ENCODE data around the gene GCNT2. TPM values are rescaled to one million over a fixed set of nuclear protein-coding genes. Genes with fewer than 3 reads are reported as not detected.
"Not testable (repeated sequence)": the region's sequence is repeated elsewhere in the genome, so short reads cannot be mapped to it uniquely, and the experiment has no call there.

Gene GCNT2
- total RNA-seq, 4 donors from 2014 or later: 3.8 to 7.9 (median 6.0) TPM

DNA sequence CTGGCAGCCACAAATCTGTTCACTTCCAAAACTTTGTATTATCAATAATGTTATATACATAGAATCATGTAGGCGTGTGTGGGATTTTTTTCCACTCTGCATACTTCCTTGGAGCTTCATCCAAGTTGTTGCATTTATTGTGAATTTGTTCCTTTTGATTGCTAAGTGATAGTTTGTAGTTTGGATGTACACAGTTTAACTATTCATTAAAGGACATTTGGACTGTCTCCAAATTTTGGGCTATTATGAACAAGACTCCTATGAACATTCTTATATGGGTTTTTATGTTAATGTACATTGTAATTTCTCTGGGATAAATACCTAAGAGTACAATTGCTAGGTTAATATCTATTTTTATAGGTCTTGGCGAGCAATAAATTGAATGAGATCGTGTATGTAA lies 36.2 kb upstream of the GCNT2 start:
- no peak for DNase-seq (ENCODE audit: low spot score)
- no peak for ATAC-seq (ENCODE audit: low FRiP score)
- TF ChIP-seq, protein P1, sequence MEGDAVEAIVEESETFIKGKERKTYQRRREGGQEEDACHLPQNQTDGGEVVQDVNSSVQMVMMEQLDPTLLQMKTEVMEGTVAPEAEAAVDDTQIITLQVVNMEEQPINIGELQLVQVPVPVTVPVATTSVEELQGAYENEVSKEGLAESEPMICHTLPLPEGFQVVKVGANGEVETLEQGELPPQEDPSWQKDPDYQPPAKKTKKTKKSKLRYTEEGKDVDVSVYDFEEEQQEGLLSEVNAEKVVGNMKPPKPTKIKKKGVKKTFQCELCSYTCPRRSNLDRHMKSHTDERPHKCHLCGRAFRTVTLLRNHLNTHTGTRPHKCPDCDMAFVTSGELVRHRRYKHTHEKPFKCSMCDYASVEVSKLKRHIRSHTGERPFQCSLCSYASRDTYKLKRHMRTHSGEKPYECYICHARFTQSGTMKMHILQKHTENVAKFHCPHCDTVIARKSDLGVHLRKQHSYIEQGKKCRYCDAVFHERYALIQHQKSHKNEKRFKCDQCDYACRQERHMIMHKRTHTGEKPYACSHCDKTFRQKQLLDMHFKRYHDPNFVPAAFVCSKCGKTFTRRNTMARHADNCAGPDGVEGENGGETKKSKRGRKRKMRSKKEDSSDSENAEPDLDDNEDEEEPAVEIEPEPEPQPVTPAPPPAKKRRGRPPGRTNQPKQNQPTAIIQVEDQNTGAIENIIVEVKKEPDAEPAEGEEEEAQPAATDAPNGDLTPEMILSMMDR (IDR thresholded peaks at IDR 0.05): no peak

DNA sequence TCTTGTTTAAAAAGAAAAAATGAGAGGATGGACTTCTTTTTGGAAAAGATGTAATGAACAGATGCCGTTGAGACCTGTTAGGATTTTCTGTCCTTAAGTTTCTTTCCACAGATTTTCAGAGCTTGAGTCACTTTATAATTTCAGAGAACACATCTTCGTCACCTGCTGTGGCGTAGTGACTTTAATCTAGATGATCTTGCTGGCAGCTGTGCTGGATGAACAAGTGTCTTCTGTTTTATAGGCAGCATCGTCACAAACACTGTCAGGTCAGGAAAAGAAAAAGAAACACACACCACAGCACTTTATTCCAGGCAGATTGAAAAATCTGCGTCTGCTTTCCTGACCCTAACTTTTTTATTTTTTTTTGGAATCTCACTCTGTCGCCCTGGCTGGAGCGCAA lies 35.7 kb upstream of the GCNT2 start:
- no peak for ATAC-seq (ENCODE audit: low FRiP score)
- TF ChIP-seq, protein P1 (IDR thresholded peaks at IDR 0.05): no peak

DNA sequence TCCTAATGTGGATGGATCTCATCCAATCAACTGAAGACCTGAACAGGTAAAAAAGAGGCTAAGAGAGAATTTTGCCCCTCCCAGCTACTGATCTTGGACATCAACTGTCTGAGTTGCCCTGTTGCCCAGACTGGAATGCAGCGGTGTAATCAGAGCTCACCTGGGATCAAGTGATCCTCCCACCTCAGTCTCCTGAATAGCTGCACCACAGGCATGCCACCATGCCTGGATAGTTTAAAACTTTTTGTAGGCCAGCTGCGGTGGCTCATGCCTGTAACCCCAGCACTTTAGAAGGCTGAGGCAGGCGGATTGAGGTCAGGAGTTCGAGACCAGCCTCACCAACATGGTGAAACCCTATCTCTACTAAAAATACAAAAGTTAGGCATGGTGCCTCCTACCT lies 34.9 kb upstream of the GCNT2 start:
- DNase-seq (ENCODE audit: low spot score) (no peak), ATAC-seq (ENCODE audit: low FRiP score) (no peak)

More for the DNA sequence above, 35.7 kb upstream of the GCNT2 start:
- DNase-seq (ENCODE audit: low spot score): no peak

DNA sequence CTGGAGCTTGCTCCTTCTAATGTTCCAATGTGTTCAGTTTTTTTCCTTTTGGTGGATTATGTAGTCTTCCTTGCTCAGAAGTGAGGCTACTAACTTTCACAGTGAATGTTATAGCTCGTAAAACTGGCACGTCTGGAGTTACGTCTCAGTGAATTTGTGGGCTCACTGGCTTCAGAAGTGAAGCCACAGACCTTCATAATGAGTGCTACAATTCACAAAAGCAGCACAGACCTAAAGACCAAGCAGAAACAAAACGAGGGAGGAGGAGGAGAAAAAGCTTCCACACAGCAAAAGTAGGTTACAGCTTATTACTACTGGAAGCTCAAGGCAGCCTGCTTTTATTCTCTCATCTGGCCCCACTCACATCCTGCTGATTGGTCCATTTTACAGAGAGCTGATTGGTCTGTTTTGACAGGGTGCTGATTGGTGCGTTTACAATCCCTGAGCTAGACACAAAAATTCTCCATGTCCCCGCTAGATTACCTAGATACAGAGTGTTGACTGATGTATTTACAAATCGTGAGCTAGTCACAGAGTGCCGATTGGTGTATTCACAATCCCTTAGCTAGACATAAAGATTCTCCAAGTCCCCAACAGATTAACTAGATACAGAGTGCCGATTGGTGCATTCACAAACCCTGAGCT lies 34.1 kb upstream of the GCNT2 start:
- ATAC-seq (ENCODE audit: low FRiP score); DNase-seq (ENCODE audit: low spot score): not testable (repeated sequence)

More for the DNA sequence above, 34.9 kb upstream of the GCNT2 start:
- TF ChIP-seq, protein P1 (IDR thresholded peaks at IDR 0.05): no peak

DNA sequence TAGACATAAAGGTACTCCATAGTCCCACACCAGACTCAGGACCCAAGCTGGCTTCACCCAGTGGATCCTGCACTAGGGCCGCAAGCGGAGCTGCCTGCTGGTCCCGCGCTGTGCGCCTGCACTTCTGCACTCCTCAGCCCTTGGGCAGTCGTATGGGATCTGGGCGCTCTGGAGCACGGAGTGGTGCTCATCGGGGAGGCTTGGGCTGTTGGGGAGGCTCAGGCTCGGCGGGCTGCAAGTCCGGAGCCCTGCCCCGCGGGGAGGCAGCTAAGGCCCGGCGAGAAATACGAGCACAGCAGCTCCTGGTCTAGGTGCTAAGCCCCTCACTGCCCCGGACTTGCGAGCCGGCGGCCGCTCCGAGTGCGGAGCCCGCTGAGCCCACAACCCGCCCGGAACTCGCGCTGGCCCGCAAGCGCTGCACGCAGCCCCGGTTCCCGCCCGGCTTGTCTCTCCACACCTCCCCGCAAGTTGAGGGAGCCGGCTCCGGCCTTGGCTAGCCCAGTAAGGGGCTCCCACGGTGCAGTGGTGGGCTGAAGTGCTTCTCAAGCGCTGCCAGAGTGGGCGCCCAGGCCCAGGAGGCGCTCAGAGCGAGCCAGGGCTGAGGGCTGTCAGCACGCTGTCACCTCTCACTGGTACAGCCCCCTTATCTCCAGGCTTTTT lies 33.4 kb upstream of the GCNT2 start:
- TF ChIP-seq, protein P1 (IDR thresholded peaks at IDR 0.05): no peak
- DNase-seq (ENCODE audit: low spot score) (no peak), ATAC-seq (ENCODE audit: low FRiP score) (no peak)

DNA sequence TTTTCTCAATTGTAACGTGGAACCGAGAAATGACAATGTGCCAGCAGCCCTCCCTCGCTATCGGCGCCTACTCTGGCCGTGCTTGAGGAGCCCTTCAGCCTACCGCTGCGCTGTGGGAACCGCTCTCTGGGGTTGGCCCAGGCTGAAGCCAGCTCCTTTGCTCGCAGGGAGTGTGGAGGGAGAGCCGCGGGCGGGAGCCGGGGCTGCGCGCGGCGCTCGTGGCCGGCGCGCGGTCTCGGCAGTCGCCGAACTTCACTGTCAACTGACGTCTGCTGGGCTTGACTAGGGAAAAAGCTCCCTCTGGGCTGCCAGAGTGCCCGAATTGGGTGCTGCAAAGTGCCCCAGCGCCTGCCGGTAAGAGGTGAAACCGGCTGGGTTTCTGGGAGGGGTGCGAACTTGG lies 29.7 kb upstream of the GCNT2 start:
- TF ChIP-seq, protein P1 (IDR thresholded peaks at IDR 0.05): no peak
- DNase-seq (ENCODE audit: low spot score) (no peak), ATAC-seq (ENCODE audit: low FRiP score) (no peak)

DNA sequence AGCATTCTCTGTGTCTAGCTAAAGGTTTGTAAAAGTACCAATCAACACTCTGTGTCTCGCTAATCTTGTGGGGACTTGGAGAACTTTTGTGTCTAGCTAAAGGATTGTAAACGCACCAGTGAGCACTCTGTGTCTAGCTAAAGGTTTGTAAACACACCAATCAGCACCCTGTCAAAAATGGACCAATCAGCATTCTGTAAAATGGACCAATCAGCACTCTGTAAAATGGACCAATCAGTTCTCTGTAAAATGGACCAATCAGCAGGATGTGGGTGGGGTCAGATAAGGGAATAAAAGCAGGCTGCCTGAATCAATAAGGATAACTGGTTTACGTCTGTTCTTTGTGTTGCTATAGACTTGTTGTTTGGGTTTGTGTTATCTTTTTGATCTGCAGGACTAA lies 29.2 kb upstream of the GCNT2 start:
- DNase-seq (ENCODE audit: low spot score); ATAC-seq (ENCODE audit: low FRiP score): not testable (repeated sequence)

DNA sequence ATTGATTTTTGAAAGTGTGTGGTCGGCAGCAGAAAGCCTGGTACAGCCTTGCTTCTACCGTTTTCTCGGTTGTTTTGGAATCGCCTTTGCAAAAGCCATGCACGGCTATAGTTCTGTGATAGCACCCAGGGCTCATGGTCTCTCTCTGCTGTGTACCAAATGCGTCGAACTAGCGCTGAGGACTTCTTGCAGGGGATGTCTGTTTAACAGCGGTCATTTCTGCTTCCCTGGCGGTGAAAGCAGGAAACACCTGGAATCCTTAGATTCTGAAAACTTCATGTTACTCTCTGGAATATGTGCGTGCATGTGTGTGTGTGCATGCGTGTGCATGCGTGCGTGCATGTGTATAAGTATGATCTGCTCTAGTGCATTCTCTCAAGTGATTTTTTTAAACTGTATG lies 26.1 kb upstream of the GCNT2 start:
- ATAC-seq (ENCODE audit: low FRiP score) (no peak), DNase-seq (ENCODE audit: low spot score) (no peak)
- TF ChIP-seq, protein P1 (IDR thresholded peaks at IDR 0.05): no peak
